HG03565 (cell line): Measurements from ENCODE around the gene KDM6A.
A peak's percentile ranks its signal among the peaks of the same experiment; 100 is the strongest.
"Not testable (repeated sequence)": the region's sequence is repeated elsewhere in the genome, so short reads cannot be mapped to it uniquely, and the experiment has no call there.

ENCODE experiments used
- ATAC-seq: cut with Tn5 transposase; IDR thresholded peaks from one replicate; pipeline ENCODE4 v1.9.1; 2021; ENCODE audit warnings: mild to moderate bottlenecking, moderate library complexity; ENCODE audit not compliant: unreplicated experiment

Gene KDM6A

GRCh38 chrX:44872821-44873414, at the start of gene KDM6A:
TSS of gene KDM6A (plus strand) at chrX:44873188. CDS start at chrX:44873552, 364 bp downstream.
- ATAC-seq: peak; percentile 89

GRCh38 chrX:44823193-44823592, 49.8 kb upstream of the KDM6A start:
- not testable (repeated sequence) for ATAC-seq

- no peak for ATAC-seq
Measured at GRCh38 chrX:44828008-44828605, 44.9 kb upstream of the KDM6A start.

GRCh38 chrX:44829832-44830231, 43.2 kb upstream of the KDM6A start:
- no peak for ATAC-seq

GRCh38 chrX:44842550-44843317, 30.3 kb upstream of the KDM6A start:
- ATAC-seq: no peak

GRCh38 chrX:44843318-44843702, 29.7 kb upstream of the KDM6A start:
- no peak for ATAC-seq

- ATAC-seq: no peak
Measured at GRCh38 chrX:44843753-44844152, 29.2 kb upstream of the KDM6A start, which contains the start of gene DUSP21. TSS of gene DUSP21 (plus strand) at chrX:44844021. CDS start at chrX:44844133, 112 bp downstream.

GRCh38 chrX:44844204-44844603, 28.8 kb upstream of the KDM6A start:
- ATAC-seq: no peak

- not testable (repeated sequence) for ATAC-seq
Measured at GRCh38 chrX:44850891-44851290, 22.1 kb upstream of the KDM6A start.

GRCh38 chrX:44871114-44871645, 1.8 kb upstream of the KDM6A start:
- ATAC-seq: no peak

GRCh38 chrX:44871931-44872820, 812 bp upstream of the KDM6A start:
- ATAC-seq: peak; percentile 12

- no peak for ATAC-seq
Measured at GRCh38 chrX:44873415-44874276, 658 bp downstream of the KDM6A start.

- ATAC-seq: no peak
Measured at GRCh38 chrX:44874420-44875184, 1.6 kb downstream of the KDM6A start.

GRCh38 chrX:44875185-44875489, 2.1 kb downstream of the KDM6A start:
- ATAC-seq: no peak

GRCh38 chrX:44876086-44876485, 3.1 kb downstream of the KDM6A start:
- ATAC-seq: no peak

- ATAC-seq: no peak
Measured at GRCh38 chrX:44876767-44877166, 3.8 kb downstream of the KDM6A start.

GRCh38 chrX:44878780-44879179, 5.8 kb downstream of the KDM6A start:
- ATAC-seq: no peak

- no peak for ATAC-seq
Measured at GRCh38 chrX:44881549-44881948, 8.6 kb downstream of the KDM6A start.

- ATAC-seq: no peak
Measured at GRCh38 chrX:44882635-44883034, 9.6 kb downstream of the KDM6A start.
